ENCODE results near the gene SLC25A21.

Gene SLC25A21

DNA sequence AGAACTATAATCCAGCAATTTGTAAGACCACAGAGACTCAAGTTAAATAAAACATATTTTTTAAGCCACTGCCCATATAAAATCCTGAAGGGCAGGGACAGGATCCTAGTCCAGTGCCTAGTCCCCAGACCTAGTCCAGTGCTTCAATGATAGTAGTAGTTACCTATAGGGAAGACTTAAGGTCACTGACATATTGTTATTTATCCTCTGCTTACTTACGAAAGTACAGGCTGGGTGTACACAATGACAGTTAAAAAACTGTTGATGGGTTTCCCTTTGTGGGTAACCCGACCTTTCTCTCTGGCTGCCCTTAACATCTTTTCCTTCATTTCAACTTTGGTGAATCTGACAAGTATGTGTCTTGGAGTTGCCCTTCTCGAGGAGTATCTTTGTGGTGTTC lies 192.5 kb downstream of the SLC25A21 start:
- Histone ChIP-seq H3K9ac (ENCODE audit: insufficient read length) (no peak overlapping the region), H3K36me3 (ENCODE audit: insufficient read depth, low read length) (no peaks in the 10 kb centered on the region), H3K27ac (no peak overlapping the region), H3K4me3 (no peak overlapping the region), H3K9me3 (ENCODE audit: low read depth, low read length) (no peaks in the 10 kb centered on the region)
- no peak for DNase-seq (ENCODE audit: low read depth, low spot score)
- TF ChIP-seq FOXP2 (optimal IDR thresholded peaks at IDR 0.05; ENCODE audit: control extremely low read depth, extremely low read length, insufficient read depth): no peak
- no peak for TF ChIP-seq EZH2 (IDR thresholded peaks at IDR 0.05)
- no peak for TF ChIP-seq POLR2AphosphoS5 (IDR thresholded peaks at IDR 0.05; ENCODE audit: borderline replicate concordance, low read depth, low read length)

DNA sequence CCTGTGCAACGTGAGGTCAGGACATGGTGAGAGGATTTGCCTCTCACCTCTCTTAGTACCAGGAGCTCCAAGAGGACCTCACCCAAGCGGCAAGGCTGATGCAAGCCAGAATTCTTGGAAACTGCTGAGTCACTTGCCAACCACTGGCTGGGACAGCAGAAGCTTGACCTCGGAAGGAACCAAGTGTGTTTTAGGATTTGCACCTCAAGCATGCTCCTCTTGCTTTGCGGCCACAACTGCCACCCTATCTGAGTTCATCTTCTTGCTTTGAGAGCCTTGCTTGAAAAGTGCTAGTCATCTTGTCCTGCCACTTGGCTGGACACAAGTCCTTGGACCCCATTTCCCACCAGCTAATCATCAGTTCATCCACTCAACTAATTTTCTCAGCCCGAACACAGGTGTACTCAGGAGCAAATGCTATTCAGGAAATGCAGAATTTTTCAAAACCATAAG lies 195.8 kb downstream of the SLC25A21 start:
- DNase-seq (ENCODE audit: low read depth, low spot score): no peak
- Histone ChIP-seq H3K27ac (peak overlapping the region; percentile 75; the same call in 1 of the 2 replicates), H3K9ac (ENCODE audit: insufficient read length) (no peak overlapping the region), H3K9me3 (ENCODE audit: low read depth, low read length) (no peaks in the 10 kb centered on the region), H3K4me3 (no peak overlapping the region), H3K36me3 (ENCODE audit: insufficient read depth, low read length) (no peaks in the 10 kb centered on the region)
- TF ChIP-seq EZH2 (IDR thresholded peaks at IDR 0.05) (no peak), FOXP2 (optimal IDR thresholded peaks at IDR 0.05; ENCODE audit: control extremely low read depth, extremely low read length, insufficient read depth) (no peak), POLR2AphosphoS5 (IDR thresholded peaks at IDR 0.05; ENCODE audit: borderline replicate concordance, low read depth, low read length) (no peak)

DNA sequence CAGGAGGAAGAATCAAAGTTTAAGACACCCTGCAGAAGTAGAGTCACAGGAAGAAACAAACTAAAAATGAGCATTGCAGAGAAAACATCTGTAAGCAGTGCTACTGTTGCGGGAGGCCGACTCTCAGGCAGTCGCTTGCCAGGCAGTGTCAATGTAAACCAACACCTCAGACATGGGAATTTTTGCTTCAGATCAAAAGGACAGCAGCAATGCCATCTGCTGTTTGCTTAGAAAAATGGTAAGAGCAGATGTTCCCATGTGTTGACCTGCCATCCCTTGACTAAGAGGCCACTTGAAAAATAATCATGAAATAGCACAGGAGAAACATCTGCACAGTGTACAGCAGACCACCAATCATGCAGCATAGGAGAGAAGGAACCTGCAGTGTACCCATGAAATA lies 196.6 kb downstream of the SLC25A21 start:
- H3K9ac ChIP-seq (ENCODE audit: insufficient read length): no peak overlapping the region
- no peak for TF ChIP-seq FOXP2 (optimal IDR thresholded peaks at IDR 0.05; ENCODE audit: control extremely low read depth, extremely low read length, insufficient read depth)
- no peak for TF ChIP-seq POLR2AphosphoS5 (IDR thresholded peaks at IDR 0.05; ENCODE audit: borderline replicate concordance, low read depth, low read length)
- TF ChIP-seq EZH2 (IDR thresholded peaks at IDR 0.05): no peak
- no peaks in the 10 kb centered on the region for H3K9me3 ChIP-seq (ENCODE audit: low read depth, low read length)
- H3K27ac ChIP-seq: no peak overlapping the region
- DNase-seq (ENCODE audit: low read depth, low spot score): no peak
- no peaks in the 10 kb centered on the region for H3K36me3 ChIP-seq (ENCODE audit: insufficient read depth, low read length)
- no peak overlapping the region for H3K4me3 ChIP-seq

DNA sequence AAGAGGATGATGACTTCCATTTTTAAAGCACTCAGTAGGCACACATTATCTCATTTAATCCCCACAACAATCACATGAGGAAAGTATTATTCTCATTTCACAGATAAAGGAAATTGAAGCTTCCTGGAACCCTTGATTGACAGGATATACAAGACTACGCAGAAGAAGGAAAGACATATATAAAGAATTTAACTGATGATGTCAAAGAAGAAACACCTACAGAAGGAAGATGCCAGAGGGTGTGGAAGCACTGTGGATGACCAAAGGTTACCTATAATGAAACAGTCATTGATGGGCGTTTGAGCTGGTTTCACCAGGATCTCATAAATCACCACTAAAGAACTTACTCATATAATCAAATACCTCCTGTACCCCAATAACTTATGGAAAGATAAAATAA lies 197.4 kb downstream of the SLC25A21 start:
- no peak for DNase-seq (ENCODE audit: low read depth, low spot score)
- Histone ChIP-seq H3K27ac (no peak overlapping the region), H3K9ac (ENCODE audit: insufficient read length) (no peak overlapping the region), H3K36me3 (ENCODE audit: insufficient read depth, low read length) (no peaks in the 10 kb centered on the region), H3K4me3 (no peak overlapping the region), H3K9me3 (ENCODE audit: low read depth, low read length) (no peaks in the 10 kb centered on the region)
- TF ChIP-seq POLR2AphosphoS5 (IDR thresholded peaks at IDR 0.05; ENCODE audit: borderline replicate concordance, low read depth, low read length) (no peak), EZH2 (IDR thresholded peaks at IDR 0.05) (no peak), FOXP2 (optimal IDR thresholded peaks at IDR 0.05; ENCODE audit: control extremely low read depth, extremely low read length, insufficient read depth) (no peak)

DNA sequence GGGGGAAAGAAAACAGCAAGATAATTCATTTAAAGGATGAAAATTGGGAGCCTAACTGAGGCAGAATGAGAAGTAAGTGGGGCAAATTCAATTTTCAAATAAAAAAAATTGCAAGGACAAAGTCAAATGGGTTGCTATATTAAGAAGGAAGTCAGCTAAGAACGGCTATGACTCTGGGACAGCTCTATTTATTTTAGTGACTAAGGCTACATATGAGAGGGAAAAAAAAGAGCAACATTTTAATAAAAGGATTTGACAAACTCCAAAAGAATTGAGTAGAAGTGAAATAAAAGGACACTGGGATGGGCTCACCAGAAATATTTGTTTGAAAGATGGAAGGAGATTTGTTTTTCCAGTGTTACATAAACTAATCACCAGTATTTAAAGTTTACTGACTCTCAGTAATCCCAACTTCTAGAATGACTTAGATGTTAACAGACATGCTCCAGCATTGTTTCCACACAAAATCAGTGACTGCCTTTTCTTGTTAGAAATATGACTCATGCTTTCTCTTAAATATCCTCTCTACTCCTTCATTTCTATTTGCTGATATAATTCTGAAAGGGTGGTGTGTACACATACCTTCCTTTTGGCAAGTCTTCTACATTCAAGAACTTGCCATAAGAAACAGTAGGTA lies 198.5 kb downstream of the SLC25A21 start:
- no peak overlapping the region for H3K9ac ChIP-seq (ENCODE audit: insufficient read length)
- no peak for TF ChIP-seq EZH2 (IDR thresholded peaks at IDR 0.05)
- TF ChIP-seq FOXP2 (optimal IDR thresholded peaks at IDR 0.05; ENCODE audit: control extremely low read depth, extremely low read length, insufficient read depth): no peak
- TF ChIP-seq POLR2AphosphoS5 (IDR thresholded peaks at IDR 0.05; ENCODE audit: borderline replicate concordance, low read depth, low read length): no peak
- H3K36me3 ChIP-seq (ENCODE audit: insufficient read depth, low read length): no peaks in the 10 kb centered on the region
- H3K9me3 ChIP-seq (ENCODE audit: low read depth, low read length): no peaks in the 10 kb centered on the region
- DNase-seq (ENCODE audit: low read depth, low spot score): no peak
- no peak overlapping the region for H3K4me3 ChIP-seq
- no peak overlapping the region for H3K27ac ChIP-seq

DNA sequence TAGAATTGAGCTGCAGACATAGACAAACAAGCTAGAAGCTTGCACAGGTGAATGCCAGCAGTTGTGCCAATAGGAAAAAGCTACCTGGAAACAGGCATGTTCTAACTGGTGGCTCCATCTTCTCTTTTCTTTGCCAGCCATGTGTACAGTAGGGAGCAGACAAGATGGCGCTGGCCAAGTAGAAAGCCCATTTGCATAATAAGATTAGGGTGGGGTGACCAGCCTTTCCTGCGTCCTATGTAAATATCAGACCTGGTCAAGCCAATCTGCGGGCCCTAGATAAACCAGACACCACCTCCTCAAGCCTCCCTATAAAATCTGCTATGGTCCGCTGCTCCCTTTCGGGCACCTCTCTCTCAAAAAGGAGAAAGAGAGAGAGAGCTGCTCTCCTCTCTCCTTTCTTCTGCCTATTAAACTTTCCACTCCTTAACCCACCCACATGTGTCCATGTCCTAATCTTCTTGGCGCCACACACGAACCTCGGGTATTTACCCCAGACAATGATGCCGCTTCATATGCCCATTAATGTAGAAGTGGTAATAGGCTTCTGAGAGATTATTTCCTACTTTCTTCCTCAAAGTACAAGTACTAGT lies 201.0 kb downstream of the SLC25A21 start:
- no peak overlapping the region for H3K27ac ChIP-seq
- H3K9me3 ChIP-seq (ENCODE audit: low read depth, low read length): no peaks in the 10 kb centered on the region
- no peak for DNase-seq (ENCODE audit: low read depth, low spot score)
- H3K4me3 ChIP-seq: no peak overlapping the region
- H3K9ac ChIP-seq (ENCODE audit: insufficient read length): no peak overlapping the region
- no peak for TF ChIP-seq FOXP2 (optimal IDR thresholded peaks at IDR 0.05; ENCODE audit: control extremely low read depth, extremely low read length, insufficient read depth)
- TF ChIP-seq POLR2AphosphoS5 (IDR thresholded peaks at IDR 0.05; ENCODE audit: borderline replicate concordance, low read depth, low read length): no peak
- TF ChIP-seq EZH2 (IDR thresholded peaks at IDR 0.05): no peak
- H3K36me3 ChIP-seq (ENCODE audit: insufficient read depth, low read length): no peaks in the 10 kb centered on the region

DNA sequence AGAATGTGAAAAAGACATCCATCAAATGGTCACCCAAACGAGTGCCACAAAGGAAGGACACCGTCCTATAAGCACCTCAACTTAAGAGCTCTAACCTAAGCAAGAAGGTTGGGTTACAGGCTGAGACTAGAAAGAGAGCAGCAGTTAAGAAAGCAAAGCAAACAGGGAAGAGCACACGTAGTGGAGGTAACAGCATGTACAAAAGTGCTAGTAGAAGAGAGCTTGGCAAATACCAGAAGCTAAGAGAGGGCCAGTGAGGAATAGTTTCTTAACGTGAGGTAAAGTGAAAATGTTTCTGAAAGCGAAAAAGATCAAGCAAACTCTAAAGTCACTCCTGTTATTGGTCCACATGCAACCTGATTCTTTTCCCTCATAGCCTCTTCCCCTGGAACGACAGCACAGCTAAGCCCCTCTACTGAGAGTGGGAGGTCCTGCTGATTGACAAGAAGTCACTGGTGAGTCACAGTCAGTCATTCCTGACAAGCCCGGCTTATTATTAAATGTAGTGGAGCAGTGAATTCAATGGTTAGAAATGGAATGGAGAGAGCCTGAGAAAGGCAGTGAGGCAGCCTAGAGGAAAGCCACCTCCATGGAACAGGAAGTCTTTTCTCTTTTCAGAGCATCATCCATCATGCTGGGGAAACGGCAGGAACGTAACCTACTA lies 204.4 kb downstream of the SLC25A21 start:
- Histone ChIP-seq H3K36me3 (ENCODE audit: insufficient read depth, low read length) (no peaks in the 10 kb centered on the region), H3K4me3 (no peak overlapping the region), H3K27ac (no peak overlapping the region), H3K9me3 (ENCODE audit: low read depth, low read length) (no peaks in the 10 kb centered on the region), H3K9ac (ENCODE audit: insufficient read length) (no peak overlapping the region)
- TF ChIP-seq FOXP2 (optimal IDR thresholded peaks at IDR 0.05; ENCODE audit: control extremely low read depth, extremely low read length, insufficient read depth) (no peak), POLR2AphosphoS5 (IDR thresholded peaks at IDR 0.05; ENCODE audit: borderline replicate concordance, low read depth, low read length) (no peak), EZH2 (IDR thresholded peaks at IDR 0.05) (no peak)
- DNase-seq (ENCODE audit: low read depth, low spot score): no peak

DNA sequence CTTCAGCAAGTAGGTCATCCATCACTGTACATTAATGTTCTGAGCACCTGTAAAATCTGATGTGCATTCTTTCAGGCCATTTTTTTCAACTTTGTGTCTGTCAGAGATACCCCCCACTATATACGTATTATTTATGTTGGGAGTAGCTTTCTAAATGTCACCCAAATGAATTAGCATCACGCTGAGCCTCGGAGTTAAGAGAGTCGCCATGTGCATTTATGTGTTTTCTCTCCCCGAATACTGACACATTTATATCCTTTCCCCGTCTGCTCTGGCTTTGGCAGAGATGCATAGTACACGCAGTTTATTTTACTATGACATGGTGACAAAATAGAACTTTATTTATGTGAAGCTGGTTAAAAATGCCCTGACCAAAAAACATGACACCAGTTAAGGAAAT lies 216.4 kb downstream of the SLC25A21 start:
- no peak for TF ChIP-seq EZH2 (IDR thresholded peaks at IDR 0.05)
- Histone ChIP-seq H3K9me3 (ENCODE audit: low read depth, low read length) (no peaks in the 10 kb centered on the region), H3K27ac (no peak overlapping the region), H3K4me3 (no peak overlapping the region), H3K36me3 (ENCODE audit: insufficient read depth, low read length) (no peaks in the 10 kb centered on the region), H3K9ac (ENCODE audit: insufficient read length) (no peak overlapping the region)
- no peak for DNase-seq (ENCODE audit: low read depth, low spot score)

Measured in SK-N-MC (cell line).